Endothelial cell of umbilical vein (primary cell): ENCODE measurements around the gene CD8B2. TPM values are rescaled to one million over a fixed set of nuclear protein-coding genes. Genes with fewer than 3 reads are reported as not detected.

Experiments used
- BruUV-seq: library from RNA; stranded (reverse); fragments of 400-500 nt; replicated peaks from 2 replicates; lab custom pipeline; 2021; lab: Mats Ljungman, UMichigan
- CTCF ChIA-PET: fragments of 300-600, 350-600 bp; sonication (Branson Sonifier 250); formaldehyde crosslinking; loops from one replicate; lab custom pipeline; 2021; ENCODE audit warnings: antibody characterized with exemption, inconsistent platforms; lab: Charles Lee
- POLR2A ChIA-PET: fragments of 300-600, 350-600 bp; sonication (Branson Sonifier 250); formaldehyde crosslinking; loops from one replicate; lab custom pipeline; 2021; ENCODE audit warnings: antibody characterized with exemption, inconsistent platforms; lab: Charles Lee
- DNase-seq: peaks from one replicate; pipeline ENCODE4 v3.0.0-alpha.2; 2011; ENCODE audit warnings: low read depth, low spot score
- FAIRE-seq: peaks from 2 replicates; lab custom pipeline; 2011; peaks lifted over from hg19 to GRCh38; lab: Jason Lieb, UNC
- H2AFZ ChIP-seq: 2 replicates; pipeline ENCODE4 v1.6.0; 2012; ENCODE audit warnings: low read depth, low read length, control low read depth, inconsistent platforms
- H3K27ac ChIP-seq: 2 replicates; pipeline ENCODE4 v1.5.1; 2011; ENCODE audit warnings: low read depth, mild to moderate bottlenecking, control low read depth, low read length, moderate library complexity; ENCODE audit not compliant: insufficient read depth
- H3K27me3 ChIP-seq, 2 experiments: 2 replicates each; pipeline versions ENCODE4 v1.6.0 to v1.6.1; 2011; ENCODE audit warnings: low read length in 2 of 2, mixed read lengths in 1 of 2; ENCODE audit not compliant: control insufficient read depth in 2 of 2, insufficient read depth in 2 of 2
- H3K36me3 ChIP-seq, 2 experiments: 2 replicates in 1 of 2; 3 replicates in 1 of 2; pipeline ENCODE4 v1.5.1; 2011; ENCODE audit warnings: low read length in 2 of 2, mild to moderate bottlenecking in 1 of 2, moderate library complexity in 1 of 2; ENCODE audit not compliant: control insufficient read depth in 2 of 2, insufficient read depth in 2 of 2; ENCODE audit errors: extremely low read depth in 1 of 2
- H3K4me1 ChIP-seq: 3 replicates; pipeline ENCODE4 v1.5.1; 2011; ENCODE audit warnings: mild to moderate bottlenecking, low read length; ENCODE audit not compliant: control insufficient read depth, insufficient read depth; ENCODE audit errors: extremely low read depth
- H3K4me2 ChIP-seq: 2 replicates; pipeline ENCODE4 v1.6.1; 2011; ENCODE audit warnings: low read length, control low read depth, mixed read lengths; ENCODE audit not compliant: insufficient read depth
- H3K4me3 ChIP-seq, 3 experiments: fragments of 200-600 bp in 1 of 3; sonication (generic), shearing (Covaris generic) in 1 of 3; replicated peaks in 1 of 3; 2 replicates each; pipeline ENCODE4 v1.5.1; 2011 to 2016; ENCODE audit warnings: control low read depth in 3 of 3, low read length in 3 of 3, mild to moderate bottlenecking in 2 of 3, inconsistent platforms in 1 of 3, low read depth in 1 of 3, moderate library complexity in 1 of 3; ENCODE audit not compliant: insufficient read depth in 1 of 3
- H3K79me2 ChIP-seq: 2 replicates; pipeline ENCODE4 v1.6.0; 2012; ENCODE audit warnings: low read length, inconsistent platforms; ENCODE audit not compliant: control insufficient read depth, insufficient read depth
- H3K9ac ChIP-seq: replicated peaks from 2 replicates; pipeline ENCODE3; 2011; ENCODE audit warnings: low read length, control low read depth; ENCODE audit not compliant: insufficient read depth; ENCODE audit errors: extremely low read depth
- H3K9me1 ChIP-seq: replicated peaks from 3 replicates; pipeline ENCODE4 v1.6.0; 2011; ENCODE audit warnings: mild to moderate bottlenecking, low read length; ENCODE audit not compliant: control insufficient read depth, insufficient read depth; ENCODE audit errors: extremely low read depth
- H3K9me3 ChIP-seq: replicated peaks from 2 replicates; pipeline ENCODE4 v1.5.1; 2012; ENCODE audit warnings: low read length, inconsistent platforms; ENCODE audit not compliant: control insufficient read depth, insufficient read depth
- H4K20me1 ChIP-seq: replicated peaks from 2 replicates; pipeline ENCODE3; 2011; ENCODE audit warnings: mild to moderate bottlenecking, low read length; ENCODE audit not compliant: control insufficient read depth, insufficient read depth; ENCODE audit errors: extremely low read depth
- EZH2 ChIP-seq: IDR thresholded peaks from 2 replicates; pipeline ENCODE4 v1.6.1; 2012; ENCODE audit warnings: borderline replicate concordance, low read depth, mild to moderate bottlenecking, moderate library complexity, low read length, inconsistent platforms; ENCODE audit not compliant: severe bottlenecking
- FOS ChIP-seq: IDR thresholded peaks from 2 replicates; pipeline ENCODE4 v1.6.1; 2011; ENCODE audit warnings: mild to moderate bottlenecking, low read length, moderate library complexity, borderline replicate concordance; ENCODE audit not compliant: insufficient read depth
- GATA2 ChIP-seq: IDR thresholded peaks from 2 replicates; pipeline ENCODE4 v1.7.0; 2011; ENCODE audit warnings: low read depth, mild to moderate bottlenecking, moderate library complexity, mixed read lengths, low read length; ENCODE audit not compliant: insufficient read length, insufficient read depth
- JUN ChIP-seq: IDR thresholded peaks from 2 replicates; pipeline ENCODE4 v1.6.1; 2011; ENCODE audit warnings: borderline replicate concordance, low read depth; ENCODE audit not compliant: insufficient read length, insufficient read depth
- MYC ChIP-seq: IDR thresholded peaks from one replicate; pipeline ENCODE4 v1.6.1; 2011; ENCODE audit warnings: mild to moderate bottlenecking, low read depth, low read length
- POLR2A ChIP-seq: IDR thresholded peaks from 2 replicates; pipeline ENCODE4 v1.6.1; 2012; ENCODE audit warnings: low read depth, mild to moderate bottlenecking, control low read depth, low read length
- POLR2AphosphoS5 ChIP-seq: IDR thresholded peaks from 2 replicates; pipeline ENCODE4 v1.6.1; 2012; ENCODE audit warnings: low read depth, mild to moderate bottlenecking, control low read depth, low read length, moderate library complexity; ENCODE audit not compliant: insufficient read depth
- dilution Hi-C: fragments of 300-500 bp; cut with MboI; formaldehyde crosslinking; loops from one replicate; pipeline ENCODE4 v1.15.0; 2019; ENCODE audit warnings: low sequenced_read_pairs; ENCODE audit not compliant: extremely low pct_ligation_motif_present
- intact Hi-C: fragments of 100-400 bp; cut with micrococcal nuclease; formaldehyde crosslinking; loops from one replicate; pipeline ENCODE4 v1.10.0; 2022
- polyA plus RNA-seq, 4 experiments: library from polyadenylated mRNA; depleted of rRNA in 3 of 4; stranded (reverse) in 3 of 4; unstranded in 1 of 4; fragments of >200 nt; gene quantifications; 2 replicates each; pipeline versions ENCODE4 v1.2.1 to v1.2.3, GENCODE V29; 2011 to 2012; ENCODE audit warnings: missing spikeins in 1 of 4
- total RNA-seq: library from RNA; stranded (reverse); gene quantifications from 2 replicates; pipeline ENCODE4 v1.2.3, GENCODE V29; 2021
- TF ChIP-seq, protein P1 (sequence below): IDR thresholded peaks from 2 replicates; pipeline ENCODE4 v1.6.1; 2011; ENCODE audit not compliant: insufficient read depth, insufficient read length
- TF ChIP-seq, protein P2 (sequence below), 2 donors: IDR thresholded peaks; 1 replicate in 1 of 2; 2 replicates in 1 of 2; pipeline ENCODE4 v1.5.1; 2011; ENCODE audit warnings: low read length in 2 of 2, mild to moderate bottlenecking in 2 of 2, moderate library complexity in 2 of 2, control low read depth in 1 of 2, inconsistent platforms in 1 of 2, low read depth in 1 of 2; ENCODE audit not compliant: insufficient read depth in 1 of 2; ENCODE audit errors: extremely low read depth in 1 of 2

Gene CD8B2
- total and polyA plus RNA-seq, 2 donors (not counting 3 experiments of a cell fraction or from before 2014, with no cell fraction given), result not detected

DNA sequence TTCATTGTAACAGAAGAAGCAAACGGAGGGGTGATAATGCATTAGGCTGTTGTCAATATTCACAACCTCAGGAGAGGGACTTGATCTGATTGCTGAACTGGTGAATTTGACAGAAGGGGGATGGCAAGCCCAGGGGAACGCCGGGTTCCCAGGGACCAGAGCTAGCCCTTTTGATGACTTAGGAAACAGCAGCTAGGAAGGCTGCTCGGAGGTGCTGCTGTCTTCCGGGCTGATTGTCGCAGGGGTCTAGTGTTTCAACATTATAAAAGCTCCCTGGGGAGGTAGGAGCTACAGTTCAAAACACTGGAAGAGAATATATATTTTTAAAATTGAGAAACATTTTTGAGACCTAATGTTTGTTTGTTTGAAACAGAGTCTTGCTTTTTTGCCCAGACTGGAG, 47.3 kb downstream of the CD8B2 start:
- Histone ChIP-seq H3K27me3 (no peaks in the 10 kb centered on the region), H3K4me3 (no peak overlapping the region), H3K4me1 (no peaks in the 10 kb centered on the region), H3K9me1 (no peaks in the 10 kb centered on the region), H3K27ac (no peak overlapping the region), H3K79me2 (no peaks in the 10 kb centered on the region), H4K20me1 (no peaks in the 10 kb centered on the region), H3K9me3 (no peaks in the 10 kb centered on the region), H3K36me3 (no peaks in the 10 kb centered on the region), H2AFZ (no peak overlapping the region), H3K4me2 (no peak overlapping the region), H3K9ac (no peak overlapping the region)
- DNase-seq (no peak), FAIRE-seq (no peak)
- TF ChIP-seq POLR2A (no peak), GATA2 (no peak)
- TF ChIP-seq, protein P1, sequence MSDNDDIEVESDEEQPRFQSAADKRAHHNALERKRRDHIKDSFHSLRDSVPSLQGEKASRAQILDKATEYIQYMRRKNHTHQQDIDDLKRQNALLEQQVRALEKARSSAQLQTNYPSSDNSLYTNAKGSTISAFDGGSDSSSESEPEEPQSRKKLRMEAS, result no peak
- CTCF ChIA-PET, result no interaction called here
- dilution Hi-C loops, result no loop called here
- POLR2A ChIA-PET, result no interaction called here
- no TSS peak for BruUV-seq
- intact Hi-C loops, result no loop called here

DNA sequence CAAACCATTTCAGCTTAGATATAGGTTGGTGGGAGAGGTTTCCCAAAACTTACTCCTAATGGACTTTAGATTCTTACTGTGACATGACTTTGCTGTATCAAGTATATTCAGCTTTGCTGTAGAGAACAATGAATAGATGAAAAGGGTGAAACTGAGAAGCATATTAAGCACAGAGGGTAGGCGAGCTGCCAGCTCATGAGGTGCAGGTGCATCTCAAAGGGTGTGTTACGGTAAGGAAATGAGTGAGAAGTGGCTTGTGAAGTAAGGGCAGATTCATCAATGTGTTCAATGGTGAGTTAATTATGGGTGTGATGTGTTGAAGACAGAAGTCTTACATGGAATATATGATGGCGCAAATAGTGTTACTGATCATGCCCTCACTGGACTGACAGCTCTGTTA, 49.3 kb downstream of the CD8B2 start:
- Histone ChIP-seq H3K27ac (no peak overlapping the region), H4K20me1 (no peaks in the 10 kb centered on the region), H3K79me2 (no peaks in the 10 kb centered on the region), H3K4me1 (no peaks in the 10 kb centered on the region), H3K36me3 (no peaks in the 10 kb centered on the region), H3K9me3 (no peaks in the 10 kb centered on the region), H3K4me2 (no peak overlapping the region), H3K27me3 (no peaks in the 10 kb centered on the region), H3K9ac (no peak overlapping the region), H3K9me1 (no peaks in the 10 kb centered on the region), H2AFZ (no peak overlapping the region), H3K4me3 (no peak overlapping the region)
- ChIA-PET CTCF (interaction anchor here (0.7 kb wide), 1 partner anchor 1591 kb away, joined by 4 read pairs; no protein-coding TSS in a partner anchor), POLR2A (no interaction called here)
- no peak for TF ChIP-seq MYC
- no peak for TF ChIP-seq JUN
- no peak for TF ChIP-seq GATA2
- TF ChIP-seq, protein P2, sequence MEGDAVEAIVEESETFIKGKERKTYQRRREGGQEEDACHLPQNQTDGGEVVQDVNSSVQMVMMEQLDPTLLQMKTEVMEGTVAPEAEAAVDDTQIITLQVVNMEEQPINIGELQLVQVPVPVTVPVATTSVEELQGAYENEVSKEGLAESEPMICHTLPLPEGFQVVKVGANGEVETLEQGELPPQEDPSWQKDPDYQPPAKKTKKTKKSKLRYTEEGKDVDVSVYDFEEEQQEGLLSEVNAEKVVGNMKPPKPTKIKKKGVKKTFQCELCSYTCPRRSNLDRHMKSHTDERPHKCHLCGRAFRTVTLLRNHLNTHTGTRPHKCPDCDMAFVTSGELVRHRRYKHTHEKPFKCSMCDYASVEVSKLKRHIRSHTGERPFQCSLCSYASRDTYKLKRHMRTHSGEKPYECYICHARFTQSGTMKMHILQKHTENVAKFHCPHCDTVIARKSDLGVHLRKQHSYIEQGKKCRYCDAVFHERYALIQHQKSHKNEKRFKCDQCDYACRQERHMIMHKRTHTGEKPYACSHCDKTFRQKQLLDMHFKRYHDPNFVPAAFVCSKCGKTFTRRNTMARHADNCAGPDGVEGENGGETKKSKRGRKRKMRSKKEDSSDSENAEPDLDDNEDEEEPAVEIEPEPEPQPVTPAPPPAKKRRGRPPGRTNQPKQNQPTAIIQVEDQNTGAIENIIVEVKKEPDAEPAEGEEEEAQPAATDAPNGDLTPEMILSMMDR (IDR thresholded peaks at IDR 0.05; ENCODE audit: extremely low read depth in 1 of 2, insufficient read depth in 1 of 2, low read depth in 1 of 2, low read length in 2 of 2), result no peak
- no peak for TF ChIP-seq EZH2
- no peak for TF ChIP-seq FOS
- TF ChIP-seq, protein P1, result no peak
- no peak for TF ChIP-seq POLR2AphosphoS5
- no peak for TF ChIP-seq POLR2A
- dilution Hi-C loops (no loop called here), intact Hi-C loops (no loop called here)
- FAIRE-seq (no peak), DNase-seq (no peak)
- no TSS peak for BruUV-seq
